SKM-1 treated with dmso at 0.1 percent for 144 hours (cell line): ENCODE data around the gene SV2C.
A peak's percentile ranks its signal among the peaks of the same experiment; 100 is the strongest.
"Not testable (repeated sequence)": the region's sequence is repeated elsewhere in the genome, so short reads cannot be mapped to it uniquely, and the experiment has no call there.

Experiments used
- DNase-seq: peaks from one replicate; lab custom pipeline; 2025; ENCODE audit not compliant: unreplicated experiment; lab: John Stamatoyannopoulos, UW

SV2C gene

GRCh38 chr5:76082772-76083554 is at the start of gene SV2C:
TSS of gene SV2C (plus strand) at chr5:76083383. CDS start at chr5:76131751, 48,368 bp downstream.
- no peak for DNase-seq

DNA sequence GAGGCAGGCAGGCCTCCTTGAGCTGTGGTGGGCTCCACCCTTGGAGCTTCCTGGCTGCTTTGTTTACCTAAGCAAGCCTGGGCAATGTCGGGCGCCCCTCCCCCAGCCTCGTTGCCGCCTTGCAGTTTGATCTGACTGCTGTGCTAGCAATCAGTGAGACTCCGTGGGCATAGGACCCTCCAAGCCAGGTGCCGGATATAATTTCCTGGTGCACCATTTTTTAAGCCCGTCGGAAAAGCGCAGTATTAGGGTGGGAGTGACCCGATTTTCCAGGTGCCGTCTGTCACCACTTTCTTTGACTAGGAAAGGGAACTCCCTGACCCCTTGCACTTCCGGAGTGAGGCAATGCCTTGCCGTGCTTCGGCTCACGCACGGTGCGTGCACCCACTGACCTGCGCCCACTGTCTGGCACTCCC is 45.4 kb upstream of the SV2C start:
- not testable (repeated sequence) for DNase-seq

DNA sequence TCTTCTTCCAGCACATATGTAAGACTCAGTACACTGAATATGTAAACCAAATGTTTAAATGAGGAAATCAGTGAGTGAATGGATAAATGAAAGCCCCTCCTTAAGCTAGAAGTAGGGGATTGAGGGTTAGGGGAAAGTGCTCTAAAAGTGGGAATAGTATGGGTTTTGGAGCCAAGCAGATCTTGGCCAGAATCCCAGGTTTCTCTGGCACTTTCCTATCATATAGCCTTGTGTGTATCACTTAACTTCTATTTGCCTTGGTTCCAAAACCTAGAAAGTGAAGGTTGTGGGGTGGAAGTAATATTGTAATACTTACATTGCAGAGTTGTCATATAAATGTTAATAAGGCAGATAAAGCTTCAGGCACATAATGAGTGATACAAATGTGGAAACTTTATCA is 45.0 kb upstream of the SV2C start:
- no peak for DNase-seq

DNA sequence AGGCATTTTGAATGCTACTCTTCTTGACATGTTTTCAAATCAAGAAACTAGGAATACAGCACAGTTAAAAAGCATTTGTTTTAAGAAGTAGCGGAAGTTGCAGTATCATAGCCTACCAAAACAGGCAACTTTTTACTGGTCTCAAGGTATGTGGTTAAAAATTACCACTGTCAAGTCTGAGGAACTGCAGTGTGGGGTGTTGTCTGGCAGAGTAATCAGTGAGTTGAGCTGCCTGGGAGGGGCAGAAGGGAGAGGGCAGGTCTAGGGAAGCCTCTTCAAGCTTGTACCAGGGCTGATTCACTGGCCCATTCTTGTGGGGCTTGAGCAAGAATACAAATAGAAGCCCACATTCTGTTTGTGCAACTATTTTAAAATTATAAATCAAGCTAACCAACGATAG is 42.4 kb upstream of the SV2C start:
- no peak for DNase-seq

GRCh38 chr5:76041863-76042262 is 41.3 kb upstream of the SV2C start:
- no peak for DNase-seq

- DNase-seq = no peak
Observed at GRCh38 chr5:76046741-76047140, 36.4 kb upstream of the SV2C start.

GRCh38 chr5:76050134-76050533 is 33.0 kb upstream of the SV2C start:
- no peak for DNase-seq

GRCh38 chr5:76062502-76063041 is 20.6 kb upstream of the SV2C start:
- no peak for DNase-seq

GRCh38 chr5:76065258-76065657 is 17.9 kb upstream of the SV2C start:
- DNase-seq = no peak

DNA sequence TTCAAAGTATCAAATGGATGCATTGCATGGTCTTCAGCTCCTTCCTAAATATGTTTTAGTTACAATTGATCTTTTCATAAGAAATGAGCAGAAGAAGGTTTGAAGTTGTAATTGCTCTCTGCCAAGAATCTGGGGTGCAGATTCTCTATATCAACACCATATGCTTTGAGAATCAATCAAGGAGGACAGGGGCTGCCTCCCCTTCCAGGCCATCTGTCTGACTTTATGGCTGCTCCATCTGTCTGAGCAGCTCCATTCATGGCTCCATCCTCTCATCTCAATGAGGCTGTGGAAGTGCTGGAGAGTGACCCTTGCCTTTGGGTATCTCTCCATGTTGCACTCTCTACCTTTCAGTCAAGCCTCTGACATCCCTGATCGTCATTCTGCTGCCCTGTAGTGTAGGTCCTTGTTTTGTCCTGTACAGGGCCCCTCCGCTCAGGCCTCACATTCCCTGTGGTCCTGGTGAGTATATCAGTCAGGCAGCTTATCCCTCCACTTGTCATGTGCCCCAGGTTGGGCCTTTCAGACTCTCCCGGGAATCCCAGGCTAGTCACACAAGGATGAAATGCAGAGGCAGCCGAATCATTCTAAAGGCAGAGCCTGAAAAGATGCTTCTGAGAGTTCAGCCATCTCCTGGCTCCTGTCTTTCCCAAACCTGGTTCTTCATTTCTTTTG is 14.0 kb upstream of the SV2C start:
- DNase-seq = no peak

DNA sequence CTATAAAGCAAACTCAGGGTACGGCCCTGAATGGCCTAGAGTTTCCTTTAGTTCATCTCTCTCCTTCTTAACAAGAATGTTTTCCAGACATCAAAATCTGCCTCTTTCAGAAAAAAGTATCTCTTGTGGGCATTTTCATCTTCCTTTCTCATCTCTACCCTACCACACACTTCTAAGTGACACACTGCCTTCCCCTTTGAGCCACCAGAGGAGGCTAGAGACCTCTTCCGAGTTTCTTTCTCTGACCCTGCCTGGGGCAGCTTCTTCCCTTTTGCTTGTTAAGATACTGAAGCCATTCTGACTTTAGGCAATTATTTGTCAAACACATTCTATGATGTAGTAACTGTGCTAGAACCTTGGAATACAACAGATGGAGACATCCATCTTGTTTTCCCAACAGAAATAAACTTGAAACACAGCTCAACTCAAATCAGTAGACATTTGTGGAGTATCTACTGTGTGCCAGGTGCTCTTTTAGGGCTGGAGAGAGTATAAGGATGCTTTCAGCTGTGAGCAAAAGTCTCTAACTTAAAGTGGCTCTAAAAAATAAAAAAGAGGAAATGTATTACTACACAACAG is 8.6 kb upstream of the SV2C start:
- peak; percentile 10 for DNase-seq

DNA sequence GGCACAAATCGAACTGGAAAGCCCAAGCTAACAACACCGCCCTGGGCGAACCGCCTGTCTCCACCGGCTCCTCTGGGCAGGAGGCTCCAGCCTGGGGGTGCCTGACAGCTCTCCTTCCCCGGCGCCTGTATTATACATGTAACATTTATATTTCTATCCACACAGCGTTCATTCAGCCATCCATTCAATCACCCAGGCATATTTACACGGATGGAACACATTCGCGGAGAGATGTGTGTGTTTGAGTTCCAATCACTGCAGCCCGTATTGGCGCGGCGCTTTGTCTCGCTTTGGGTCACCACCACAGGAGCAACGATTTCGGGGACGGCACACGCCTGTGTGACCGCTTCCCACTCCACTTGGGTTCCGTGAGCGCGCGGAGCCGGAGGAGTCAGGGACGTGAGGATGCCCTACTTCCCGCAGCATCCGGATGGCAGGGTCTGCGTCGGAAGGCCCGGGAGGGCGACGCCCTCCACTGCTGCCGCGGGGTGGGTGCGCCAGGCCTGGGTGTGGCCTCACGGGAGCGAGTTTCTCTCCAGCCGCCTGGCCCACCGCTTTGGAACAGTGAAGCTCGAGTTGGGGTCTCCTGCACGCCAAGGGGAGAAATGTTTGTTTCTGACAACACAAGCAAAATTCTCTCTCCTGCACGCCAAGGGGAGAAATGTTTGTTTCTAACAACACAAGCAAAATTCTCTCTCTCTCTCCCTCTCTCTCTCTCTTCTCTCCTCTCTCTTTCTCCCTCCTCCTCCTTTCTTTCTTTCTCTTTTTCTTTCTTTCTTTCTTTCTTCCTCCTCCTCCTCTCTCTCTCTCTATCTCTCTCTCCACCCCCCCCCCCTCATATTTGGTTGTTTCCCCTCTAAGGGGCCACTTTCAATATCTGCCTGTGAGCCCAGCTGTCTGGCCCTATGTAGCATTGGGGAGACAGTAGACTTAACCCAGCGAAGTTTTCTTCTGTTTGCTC is 1.1 kb upstream of the SV2C start:
- DNase-seq = no peak

DNA sequence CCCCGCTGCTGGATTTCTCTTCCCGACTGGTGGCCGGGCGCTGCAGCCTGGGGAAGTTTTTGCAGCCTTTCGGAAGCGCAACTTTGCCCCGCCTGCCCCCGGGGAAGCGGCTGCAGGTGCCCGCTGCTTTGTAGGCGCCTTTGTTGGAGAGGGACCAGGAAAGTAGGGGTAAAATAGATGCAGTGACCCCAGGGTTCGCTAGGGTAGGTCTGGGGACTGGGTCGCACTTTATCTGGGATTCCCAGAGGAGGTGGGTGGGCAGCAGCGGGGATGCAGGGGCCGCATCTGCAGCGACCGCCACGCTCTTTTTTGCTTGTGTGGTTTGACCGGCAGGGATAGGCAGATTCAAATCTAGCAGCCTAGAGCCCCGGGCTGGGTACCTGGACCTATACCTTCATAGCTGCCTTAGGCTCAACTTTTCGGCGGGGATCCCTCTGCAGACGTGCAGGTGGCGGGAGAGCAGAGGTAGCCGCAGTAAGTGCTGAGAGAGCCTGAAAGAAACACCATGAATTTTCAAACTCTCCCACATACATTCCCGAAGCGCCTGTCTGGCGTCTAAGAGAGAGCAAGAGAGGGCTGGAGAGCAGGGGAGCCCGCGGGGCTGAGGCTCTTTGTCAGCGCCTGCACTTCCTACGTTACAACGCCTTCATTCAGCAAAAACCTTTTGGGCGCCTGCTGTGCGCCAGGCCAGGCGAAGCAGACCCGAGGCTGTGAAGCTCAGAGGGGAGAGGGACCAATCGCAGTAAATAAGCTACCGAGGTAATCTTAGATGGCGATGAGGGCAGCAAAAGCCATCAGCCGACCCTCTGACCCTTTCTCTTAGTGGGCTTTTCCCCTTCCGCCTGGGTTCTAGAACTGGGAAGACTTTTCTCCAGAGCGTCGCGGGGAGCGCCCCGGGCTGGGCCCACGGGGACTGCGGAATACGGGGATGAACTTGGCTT is 642 bp downstream of the SV2C start:
- no peak for DNase-seq

DNA sequence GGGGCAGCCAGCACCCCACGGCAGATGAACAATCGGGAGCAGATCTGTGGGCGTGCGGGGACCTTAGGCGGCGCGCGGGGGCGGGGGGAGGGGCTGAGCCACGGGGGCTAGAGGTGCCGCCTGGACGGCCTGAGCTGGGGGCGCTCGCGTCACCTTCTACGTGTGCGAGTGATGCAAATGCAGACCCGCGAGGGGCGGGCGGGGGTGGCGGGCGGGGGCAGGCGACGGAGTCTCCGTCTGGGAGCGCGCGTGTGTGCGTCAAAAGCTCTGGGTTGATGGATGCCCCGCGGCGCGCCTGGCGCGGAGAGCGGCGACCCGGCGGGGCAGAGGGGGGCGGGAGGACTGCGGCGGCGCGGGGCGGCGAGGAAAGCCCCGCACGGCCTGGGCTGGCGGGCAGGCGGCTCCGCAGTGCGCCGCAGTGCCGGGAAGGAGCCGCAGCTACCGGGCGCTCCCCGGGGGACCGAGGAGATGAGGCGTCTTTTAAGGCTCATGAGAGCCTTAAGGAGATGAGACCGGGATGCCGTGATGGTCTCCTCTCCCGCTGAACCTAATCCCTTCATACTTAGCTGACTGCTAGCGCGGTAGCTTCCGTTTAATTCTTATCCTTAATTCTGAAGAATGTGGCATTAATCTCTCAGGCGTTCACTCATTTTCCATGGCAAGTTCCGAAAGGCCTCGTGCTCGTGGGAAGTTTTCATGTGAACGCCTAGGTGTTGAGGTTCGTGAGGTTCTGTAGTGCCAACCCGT is 1.5 kb downstream of the SV2C start:
- no peak for DNase-seq

GRCh38 chr5:76085243-76085579 is 2.0 kb downstream of the SV2C start:
- no peak for DNase-seq

DNA sequence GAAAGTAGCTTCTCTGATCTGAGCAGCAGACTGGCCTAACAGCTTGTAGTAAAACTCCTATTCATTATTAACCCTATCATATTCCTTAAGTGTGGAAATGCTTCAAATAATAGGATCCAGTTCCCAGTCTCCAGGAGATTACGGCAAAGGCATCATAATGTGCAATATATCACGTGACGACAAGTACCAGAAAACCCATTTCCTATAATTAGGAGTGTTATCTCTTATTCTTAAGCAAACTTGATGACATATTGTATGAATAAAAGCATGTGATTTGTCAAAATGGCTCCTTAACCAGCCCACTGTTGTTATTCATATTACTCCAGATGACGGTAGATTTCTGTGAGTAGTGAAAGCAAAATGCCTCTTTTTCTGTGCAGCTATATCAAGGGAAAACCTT is 2.9 kb downstream of the SV2C start:
- no peak for DNase-seq

GRCh38 chr5:76089156-76089555 is 6.0 kb downstream of the SV2C start:
- DNase-seq = not testable (repeated sequence)

GRCh38 chr5:76091351-76091750 is 8.2 kb downstream of the SV2C start:
- no peak for DNase-seq

GRCh38 chr5:76099286-76099702 is 16.1 kb downstream of the SV2C start:
- DNase-seq = no peak
